Measurements from ENCODE around the gene OTP.
A peak's percentile ranks its signal among the peaks of the same experiment; 100 is the strongest.

DNA sequence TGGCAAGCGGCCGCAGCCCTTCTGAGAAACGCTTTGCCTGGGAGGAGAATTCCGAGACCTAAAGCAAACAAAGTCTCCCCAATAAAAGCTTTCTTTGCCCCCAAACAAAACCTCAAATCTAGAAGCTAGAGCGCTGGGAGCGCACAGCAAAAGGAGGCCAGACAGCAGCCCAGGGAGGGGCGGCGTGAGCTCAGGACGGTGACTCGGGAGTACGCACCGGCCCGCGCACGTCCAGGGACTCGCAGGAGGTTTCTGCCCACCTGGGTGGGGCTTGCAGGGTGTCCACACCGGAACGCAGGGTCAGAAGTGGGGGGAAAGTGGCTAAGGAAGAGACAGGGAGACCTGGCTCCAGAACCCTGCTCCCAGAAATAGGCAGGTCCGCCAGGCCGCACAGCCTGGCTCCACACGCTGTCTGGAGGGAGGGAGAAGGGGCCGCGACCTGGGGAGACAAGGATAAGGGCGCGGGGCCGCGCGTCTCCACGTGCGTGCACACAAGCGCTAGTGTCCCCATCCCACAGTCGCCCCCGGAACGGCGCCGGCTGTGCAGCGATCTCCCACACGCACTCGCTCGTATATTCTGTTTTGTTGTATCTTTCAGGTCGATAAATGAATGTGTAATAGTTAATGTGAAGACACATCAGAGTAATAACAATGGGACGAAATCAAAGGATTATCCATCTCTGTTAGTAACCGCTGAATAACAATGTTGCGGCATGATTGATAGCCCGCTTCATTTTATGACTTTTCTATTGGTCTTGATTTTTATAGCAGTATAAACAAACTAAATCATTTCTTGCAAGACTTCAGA lies 2.3 kb upstream of the OTP start:
- TF ChIP-seq, protein P1, sequence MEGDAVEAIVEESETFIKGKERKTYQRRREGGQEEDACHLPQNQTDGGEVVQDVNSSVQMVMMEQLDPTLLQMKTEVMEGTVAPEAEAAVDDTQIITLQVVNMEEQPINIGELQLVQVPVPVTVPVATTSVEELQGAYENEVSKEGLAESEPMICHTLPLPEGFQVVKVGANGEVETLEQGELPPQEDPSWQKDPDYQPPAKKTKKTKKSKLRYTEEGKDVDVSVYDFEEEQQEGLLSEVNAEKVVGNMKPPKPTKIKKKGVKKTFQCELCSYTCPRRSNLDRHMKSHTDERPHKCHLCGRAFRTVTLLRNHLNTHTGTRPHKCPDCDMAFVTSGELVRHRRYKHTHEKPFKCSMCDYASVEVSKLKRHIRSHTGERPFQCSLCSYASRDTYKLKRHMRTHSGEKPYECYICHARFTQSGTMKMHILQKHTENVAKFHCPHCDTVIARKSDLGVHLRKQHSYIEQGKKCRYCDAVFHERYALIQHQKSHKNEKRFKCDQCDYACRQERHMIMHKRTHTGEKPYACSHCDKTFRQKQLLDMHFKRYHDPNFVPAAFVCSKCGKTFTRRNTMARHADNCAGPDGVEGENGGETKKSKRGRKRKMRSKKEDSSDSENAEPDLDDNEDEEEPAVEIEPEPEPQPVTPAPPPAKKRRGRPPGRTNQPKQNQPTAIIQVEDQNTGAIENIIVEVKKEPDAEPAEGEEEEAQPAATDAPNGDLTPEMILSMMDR (IDR thresholded peaks at IDR 0.05; ENCODE audit: poor library complexity): no peak
- peak; percentile 88 for TF ChIP-seq EZH2 (IDR thresholded peaks at IDR 0.05; ENCODE audit: borderline replicate concordance)

Data from hepatocyte (in vitro differentiated cells).